ENCODE measurements around the gene TGFBR2. TPM values are rescaled to one million over a fixed set of nuclear protein-coding genes. Genes with fewer than 3 reads are reported as not detected.
A peak's percentile ranks its signal among the peaks of the same experiment; 100 is the strongest.

TGFBR2 gene
- total RNA-seq, 1 donor from 2014 or later, result 72.1 TPM

- DNase-seq (ENCODE audit: extremely low spot score, unreplicated experiment), result no peak
- Mint-ChIP-seq H3K36me3 (ENCODE audit: unreplicated experiment) (peaks cover 83% of the 10 kb centered on the region), H3K27ac (ENCODE audit: unreplicated experiment) (no peak overlapping the region)
Measured at GRCh38 chr3:30675006-30675405, 68.6 kb downstream of the TGFBR2 start.

GRCh38 chr3:30675774-30676173 lies 69.4 kb downstream of the TGFBR2 start:
- H3K4me1 Mint-ChIP-seq (ENCODE audit: unreplicated experiment), result peaks cover 16% of the 10 kb centered on the region
- peaks cover 77% of the 10 kb centered on the region for H3K36me3 Mint-ChIP-seq (ENCODE audit: unreplicated experiment)
- H3K27ac Mint-ChIP-seq (ENCODE audit: unreplicated experiment), result no peak overlapping the region
- no peak for DNase-seq (ENCODE audit: extremely low spot score, unreplicated experiment)
- no peak for TF ChIP-seq CTCF (IDR thresholded peaks at IDR 0.05)
- H3K9me3 Mint-ChIP-seq (ENCODE audit: unreplicated experiment), result no peaks in the 10 kb centered on the region
- no peak overlapping the region for H3K4me3 Mint-ChIP-seq (ENCODE audit: unreplicated experiment)
- no peaks in the 10 kb centered on the region for H3K27me3 Mint-ChIP-seq (ENCODE audit: unreplicated experiment)

More at GRCh38 chr3:30675006-30675405, 68.6 kb downstream of the TGFBR2 start:
- H3K4me3 Mint-ChIP-seq (ENCODE audit: unreplicated experiment), result no peak overlapping the region
- no peak for TF ChIP-seq CTCF (IDR thresholded peaks at IDR 0.05)
- H3K4me1 Mint-ChIP-seq (ENCODE audit: unreplicated experiment), result peaks cover 9% of the 10 kb centered on the region
- H3K9me3 Mint-ChIP-seq (ENCODE audit: unreplicated experiment), result no peaks in the 10 kb centered on the region
- no peaks in the 10 kb centered on the region for H3K27me3 Mint-ChIP-seq (ENCODE audit: unreplicated experiment)

GRCh38 chr3:30676424-30677346 lies 70.3 kb downstream of the TGFBR2 start:
- TF ChIP-seq CTCF (IDR thresholded peaks at IDR 0.05), result no peak
- H3K27me3 Mint-ChIP-seq (ENCODE audit: unreplicated experiment), result no peaks in the 10 kb centered on the region

GRCh38 chr3:30677347-30677685 lies 70.9 kb downstream of the TGFBR2 start:
- peaks cover 31% of the 10 kb centered on the region for H3K4me1 Mint-ChIP-seq (ENCODE audit: unreplicated experiment)

More at GRCh38 chr3:30676424-30677346, 70.3 kb downstream of the TGFBR2 start:
- Mint-ChIP-seq H3K36me3 (ENCODE audit: unreplicated experiment) (peaks cover 72% of the 10 kb centered on the region), H3K4me3 (ENCODE audit: unreplicated experiment) (no peak overlapping the region), H3K4me1 (ENCODE audit: unreplicated experiment) (peaks cover 25% of the 10 kb centered on the region), H3K27ac (ENCODE audit: unreplicated experiment) (peak overlapping the region; percentile 3), H3K9me3 (ENCODE audit: unreplicated experiment) (no peaks in the 10 kb centered on the region)
- no peak for DNase-seq (ENCODE audit: extremely low spot score, unreplicated experiment)

More at GRCh38 chr3:30677347-30677685, 70.9 kb downstream of the TGFBR2 start:
- Mint-ChIP-seq H3K36me3 (ENCODE audit: unreplicated experiment) (peaks cover 69% of the 10 kb centered on the region), H3K4me3 (ENCODE audit: unreplicated experiment) (no peak overlapping the region), H3K9me3 (ENCODE audit: unreplicated experiment) (no peaks in the 10 kb centered on the region), H3K27ac (ENCODE audit: unreplicated experiment) (no peak overlapping the region), H3K27me3 (ENCODE audit: unreplicated experiment) (no peaks in the 10 kb centered on the region)
- no peak for TF ChIP-seq CTCF (IDR thresholded peaks at IDR 0.05)
- DNase-seq (ENCODE audit: extremely low spot score, unreplicated experiment), result no peak
